Measurements from ENCODE around the gene NEU4. TPM values are rescaled to one million over a fixed set of nuclear protein-coding genes. Genes with fewer than 3 reads are reported as not detected.

Gene NEU4
- total and polyA plus RNA-seq, 2 of the 4 experiments (the other 2 are of a cell fraction): not detected

GRCh38 chr2:241811952-241812729, 3.1 kb downstream of the NEU4 start:
- dilution Hi-C loops (cut with HindIII; ENCODE audit: low sequenced_read_pairs, unreplicated experiment) (no loop called here), intact Hi-C loops (cut with micrococcal nuclease) (no loop called here), in situ Hi-C loops (cut with MboI; ENCODE audit: low sequenced_read_pairs) (no loop called here)
- CTCF ChIA-PET: no interaction called here
- TF ChIP-seq FOS (IDR thresholded peaks at IDR 0.05; ENCODE audit: low read depth, low read length): no peak
- no peak for TF ChIP-seq RFX5 (IDR thresholded peaks at IDR 0.05; ENCODE audit: low read depth, low read length)
- no peak for TF ChIP-seq NFE2L2 (IDR thresholded peaks at IDR 0.05; ENCODE audit: low read depth, low read length)
- no peak for TF ChIP-seq CEBPB (IDR thresholded peaks at IDR 0.05; ENCODE audit: low read depth, low read length)
- TF ChIP-seq MAZ (IDR thresholded peaks at IDR 0.05; ENCODE audit: borderline replicate concordance, low read depth, low read length): no peak
- TF ChIP-seq RAD21 (IDR thresholded peaks at IDR 0.05; ENCODE audit: low read length): no peak
- Histone ChIP-seq H3K4ac (ENCODE audit: low read depth, low read length) (no peak overlapping the region), H3K9me3 (ENCODE audit: control insufficient read depth, insufficient read depth, low read length) (no peaks in the 10 kb centered on the region), H2BK20ac (ENCODE audit: low read depth, low read length) (no peak overlapping the region), H2AK9ac (replicated peaks; ENCODE audit: low read depth, low read length, poor library complexity) (no peak overlapping the region), H3K23ac (ENCODE audit: low read depth, low read length) (no peak overlapping the region), H3K36me3 (ENCODE audit: control insufficient read depth, insufficient read depth, low read length) (no peaks in the 10 kb centered on the region), H2BK15ac (ENCODE audit: low read depth, low read length) (no peak overlapping the region), H2AK5ac (ENCODE audit: low read depth, low read length) (no peak overlapping the region), H3K56ac (ENCODE audit: extremely low read depth, insufficient read depth, low read length) (no peak overlapping the region), H2BK120ac (ENCODE audit: low read depth, low read length) (no peak overlapping the region), H3K14ac (replicated peaks; ENCODE audit: low read depth, low read length) (no peak overlapping the region), H3K4me2 (ENCODE audit: low read depth, low read length) (no peak overlapping the region), H3K27me3 (ENCODE audit: control insufficient read depth, insufficient read depth, low read length) (peaks cover 16% of the 10 kb centered on the region), H3K18ac (ENCODE audit: low read depth, low read length) (no peak overlapping the region), H3K9ac (ENCODE audit: low read depth, low read length) (no peak overlapping the region), H3K4me3 (ENCODE audit: insufficient read depth, low read depth, low read length) (no peak overlapping the region), H3K4me1 (ENCODE audit: control insufficient read depth, insufficient read depth, low read length) (no peaks in the 10 kb centered on the region), H4K8ac (ENCODE audit: low read depth in 2 of 2, low read length in 2 of 2) (no peak overlapping the region), H2BK5ac (ENCODE audit: low read depth, low read length, poor library complexity, severe bottlenecking) (no peak overlapping the region), H2AFZ (replicated peaks; ENCODE audit: low read length, poor library complexity) (no peak overlapping the region), H4K20me1 (ENCODE audit: insufficient read depth, low read length) (no peaks in the 10 kb centered on the region; the same call in 1 of the 2 replicates), H3K9me1 (ENCODE audit: insufficient read depth, low read length) (no peaks in the 10 kb centered on the region), H4K5ac (ENCODE audit: low read depth, low read length) (no peak overlapping the region), H3K27ac (ENCODE audit: insufficient read depth, low read length) (no peak overlapping the region), H4K91ac (ENCODE audit: insufficient read depth, low read depth, low read length) (no peak overlapping the region), H3K79me1 (ENCODE audit: low read depth in 1 of 2, low read length in 2 of 2) (no peaks in the 10 kb centered on the region)
- POLR2A ChIA-PET (ENCODE audit: unreplicated experiment): no interaction called here
- 61% methylated on average over 8 of the region's 20 CpGs; no CpG with 5 or more reads in 1 of the 2 experiments for WGBS, 2 experiments (ENCODE audit: extremely low coverage in 2 of 2, insufficient read length in 1 of 2)
- ATAC-seq (ENCODE audit: low read depth): no peak
- no TSS peak for BruUV-seq (replicated peaks)
- no peak for DNase-seq
